Measurements from ENCODE around the gene ATP6V1F.

The ATP6V1F gene

DNA sequence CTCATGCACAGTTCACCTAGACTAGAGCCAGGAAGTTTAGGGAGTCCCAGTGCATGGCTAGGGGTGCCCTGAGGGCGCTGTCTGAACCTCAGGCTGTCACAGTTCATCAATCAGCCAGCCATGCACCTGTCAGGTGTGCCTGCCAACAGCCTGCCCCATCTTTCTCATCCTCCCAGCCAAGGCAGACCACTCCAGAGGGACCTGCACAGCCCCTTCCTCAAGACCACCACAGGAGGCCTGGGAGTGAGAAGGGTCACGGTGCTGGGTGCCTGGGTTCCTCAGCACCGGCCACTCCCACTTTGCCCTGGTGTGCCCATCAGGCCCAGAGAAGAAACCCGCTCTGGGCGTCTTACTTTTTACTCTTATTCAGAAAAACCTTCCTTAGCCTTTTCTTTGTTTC, 8.4 kb downstream of the ATP6V1F start:
- no peaks in the 10 kb centered on the region for H3K4me1 ChIP-seq (ENCODE audit: control insufficient read depth, insufficient read depth, low read length)
- DNase-seq (ENCODE audit: low read depth, low spot score) = no peak
- no peak overlapping the region for H3K4me3 ChIP-seq (ENCODE audit: low read length)
- H3K36me3 ChIP-seq (ENCODE audit: control insufficient read depth, insufficient read depth, low read length) = 0 out of 2 replicates have a peak, but pooled peaks cover 2% of the 10 kb centered on the region
- no peak overlapping the region for H3K27ac ChIP-seq (ENCODE audit: low read length)
- H3K9me3 ChIP-seq (ENCODE audit: control insufficient read depth, insufficient read depth, low read length) = no peaks in the 10 kb centered on the region
- peaks cover 18% of the 10 kb centered on the region for H3K27me3 ChIP-seq (ENCODE audit: control insufficient read depth, insufficient read depth, low read length)
- WGBS (ENCODE audit: insufficient coverage, insufficient read length) = no CpG with 5 or more reads among the region's 5 CpGs

DNA sequence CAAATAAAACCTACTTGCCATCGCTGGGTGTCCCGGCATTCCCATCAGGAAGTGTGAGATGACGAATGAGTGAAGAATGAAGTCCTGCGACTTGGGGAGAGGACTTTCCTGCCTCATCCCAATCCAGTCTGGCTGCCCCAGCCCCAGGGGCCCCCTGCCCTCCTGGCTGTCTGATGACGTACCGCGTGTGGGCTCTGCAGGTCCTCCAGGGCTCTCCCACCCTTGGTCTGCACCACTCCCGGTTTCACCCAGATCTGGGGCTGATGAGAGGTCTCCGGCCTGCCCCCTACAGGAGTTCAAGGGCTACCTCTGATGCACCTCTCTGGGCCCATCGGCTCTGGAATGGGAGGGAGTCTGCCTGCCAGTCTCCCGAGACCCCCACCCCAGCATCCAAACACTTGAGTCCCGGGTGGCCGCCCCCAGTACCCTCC, 9.8 kb downstream of the ATP6V1F start:
- H3K9me3 ChIP-seq (ENCODE audit: control insufficient read depth, insufficient read depth, low read length) = no peaks in the 10 kb centered on the region
- peaks cover 18% of the 10 kb centered on the region for H3K27me3 ChIP-seq (ENCODE audit: control insufficient read depth, insufficient read depth, low read length)
- DNase-seq (ENCODE audit: low read depth, low spot score) = no peak
- no peaks in the 10 kb centered on the region for H3K36me3 ChIP-seq (ENCODE audit: control insufficient read depth, insufficient read depth, low read length)
- no CpG with 5 or more reads among the region's 13 CpGs for WGBS (ENCODE audit: insufficient coverage, insufficient read length)
- H3K27ac ChIP-seq (ENCODE audit: low read length) = no peak overlapping the region
- H3K4me1 ChIP-seq (ENCODE audit: control insufficient read depth, insufficient read depth, low read length) = no peaks in the 10 kb centered on the region
- H3K4me3 ChIP-seq (ENCODE audit: low read length) = no peak overlapping the region

DNA sequence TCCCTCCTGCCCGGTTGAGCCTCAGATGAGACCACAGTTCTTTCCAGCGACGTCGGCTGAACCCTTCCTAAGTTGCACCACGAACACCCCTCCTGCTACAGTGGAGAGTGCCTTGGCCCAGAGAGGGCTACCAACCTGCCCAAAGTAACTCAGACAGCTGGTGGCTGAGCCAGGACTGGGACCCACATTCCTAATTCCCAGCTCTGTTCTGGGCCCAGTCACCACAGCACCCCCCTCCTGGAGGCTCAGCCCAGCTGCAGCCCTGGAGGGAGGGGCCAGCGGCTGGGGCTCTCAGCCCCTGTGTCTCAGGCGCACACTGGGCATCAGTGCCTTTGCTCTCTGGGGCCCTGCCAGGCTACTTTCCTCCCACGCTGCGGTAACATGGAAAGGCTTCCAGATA, 10.6 kb downstream of the ATP6V1F start:
- DNase-seq (ENCODE audit: low read depth, low spot score) = no peak
- Histone ChIP-seq H3K4me3 (ENCODE audit: low read length) (no peak overlapping the region), H3K9me3 (ENCODE audit: control insufficient read depth, insufficient read depth, low read length) (no peaks in the 10 kb centered on the region), H3K27me3 (ENCODE audit: control insufficient read depth, insufficient read depth, low read length) (peaks cover 15% of the 10 kb centered on the region), H3K36me3 (ENCODE audit: control insufficient read depth, insufficient read depth, low read length) (no peaks in the 10 kb centered on the region), H3K27ac (ENCODE audit: low read length) (no peak overlapping the region), H3K4me1 (ENCODE audit: control insufficient read depth, insufficient read depth, low read length) (no peaks in the 10 kb centered on the region)
- no CpG with 5 or more reads among the region's 9 CpGs for WGBS (ENCODE audit: insufficient coverage, insufficient read length)

DNA sequence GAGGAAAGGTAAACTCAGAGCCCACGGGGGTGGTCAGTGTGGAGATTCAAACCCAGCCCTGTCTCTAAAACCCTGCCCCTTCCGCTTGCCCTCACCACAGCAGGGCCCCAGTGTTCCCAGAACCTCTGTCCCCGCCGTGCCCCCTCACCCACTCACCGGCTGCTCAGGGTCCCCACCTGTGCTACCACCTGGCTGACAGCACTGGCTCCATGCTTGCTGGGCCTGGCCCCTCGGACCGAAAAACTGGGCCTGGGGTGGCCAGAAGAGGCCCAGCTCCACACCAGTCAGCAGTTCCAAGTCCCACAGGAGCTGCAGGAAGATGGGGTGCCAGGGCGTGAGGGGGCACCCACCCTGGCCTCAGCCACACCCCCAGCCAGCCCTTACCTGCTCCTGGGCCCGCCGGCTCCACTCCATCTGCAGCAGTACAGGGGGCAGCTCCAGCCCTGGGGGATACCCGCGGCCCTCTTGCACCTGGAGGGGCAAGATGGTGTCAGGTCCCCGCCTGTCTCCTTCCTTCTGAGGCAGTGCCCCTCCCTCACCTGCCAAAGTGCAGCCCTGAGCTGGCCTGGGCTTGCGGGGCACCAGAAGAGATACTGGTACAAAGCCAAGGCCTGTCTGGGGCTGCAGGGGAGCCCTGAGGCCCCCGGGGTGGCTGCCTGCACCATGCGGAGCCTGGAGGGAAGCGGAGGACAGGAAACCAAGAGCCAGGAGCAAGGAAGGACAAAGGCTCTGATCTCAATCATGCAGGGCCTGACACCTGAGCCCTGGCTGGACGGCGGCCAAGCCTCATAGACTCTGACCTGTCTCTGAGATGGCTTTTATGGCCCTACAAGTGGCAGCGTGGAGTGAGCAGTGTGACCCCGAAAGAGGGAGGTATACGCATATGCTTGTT, 11.7 kb downstream of the ATP6V1F start:
- no peak overlapping the region for H3K27ac ChIP-seq (ENCODE audit: low read length)
- WGBS (ENCODE audit: insufficient coverage, insufficient read length) = no CpG with 5 or more reads among the region's 22 CpGs
- H3K36me3 ChIP-seq (ENCODE audit: control insufficient read depth, insufficient read depth, low read length) = no peaks in the 10 kb centered on the region
- DNase-seq (ENCODE audit: low read depth, low spot score) = no peak
- no peaks in the 10 kb centered on the region for H3K9me3 ChIP-seq (ENCODE audit: control insufficient read depth, insufficient read depth, low read length)
- no peak overlapping the region for H3K4me3 ChIP-seq (ENCODE audit: low read length)
- peaks cover 9% of the 10 kb centered on the region; the same call in 1 of the 2 replicates for H3K27me3 ChIP-seq (ENCODE audit: control insufficient read depth, insufficient read depth, low read length)
- H3K4me1 ChIP-seq (ENCODE audit: control insufficient read depth, insufficient read depth, low read length) = no peaks in the 10 kb centered on the region

DNA sequence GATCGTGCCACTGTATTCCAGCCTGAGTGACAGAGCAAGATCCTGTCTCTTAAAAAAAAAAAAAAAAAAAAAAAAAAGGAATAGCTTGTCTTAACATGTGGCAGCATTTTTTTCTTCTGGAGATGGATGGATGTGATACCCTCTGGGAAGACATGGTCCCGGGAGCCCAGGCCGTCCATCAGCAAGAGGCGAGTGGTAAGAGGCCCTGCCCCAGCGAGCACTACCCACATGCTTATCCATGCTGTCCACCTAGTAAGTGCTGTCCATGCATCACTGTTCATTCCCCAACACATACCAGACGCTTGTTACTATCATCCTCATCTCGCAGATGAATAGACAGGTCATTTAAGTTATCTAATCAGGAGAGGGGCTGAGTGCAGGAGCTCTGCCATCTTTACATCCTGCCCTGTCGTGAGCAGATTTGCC, 12.9 kb downstream of the ATP6V1F start:
- Histone ChIP-seq H3K4me3 (ENCODE audit: low read length) (no peak overlapping the region), H3K4me1 (ENCODE audit: control insufficient read depth, insufficient read depth, low read length) (peaks cover 6% of the 10 kb centered on the region; the same call in 1 of the 2 replicates), H3K36me3 (ENCODE audit: control insufficient read depth, insufficient read depth, low read length) (no peaks in the 10 kb centered on the region), H3K9me3 (ENCODE audit: control insufficient read depth, insufficient read depth, low read length) (no peaks in the 10 kb centered on the region), H3K27ac (ENCODE audit: low read length) (no peak overlapping the region), H3K27me3 (ENCODE audit: control insufficient read depth, insufficient read depth, low read length) (peaks cover 2% of the 10 kb centered on the region; the same call in 1 of the 2 replicates)
- WGBS (ENCODE audit: insufficient coverage, insufficient read length) = no CpG with 5 or more reads among the region's 8 CpGs
- no peak for DNase-seq (ENCODE audit: low read depth, low spot score)

DNA sequence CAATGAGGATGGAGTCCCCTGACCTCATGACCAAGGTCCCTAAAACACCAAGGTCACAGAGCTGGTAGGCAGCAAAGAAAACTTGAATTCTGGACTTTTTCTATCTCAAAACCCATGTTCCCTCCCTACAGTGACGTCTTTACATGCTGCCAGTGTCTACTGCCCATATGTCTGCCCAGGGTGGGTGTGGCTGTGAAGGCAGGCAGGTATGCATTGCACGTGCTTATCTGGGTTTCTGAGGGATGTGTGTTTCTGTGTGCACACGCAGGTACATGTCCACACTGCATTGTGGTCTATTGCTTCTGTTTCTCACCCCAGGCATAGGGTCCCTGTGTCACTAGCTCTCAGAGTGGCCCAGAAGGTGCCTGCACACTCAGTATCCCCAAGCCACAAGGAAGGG, 13.5 kb downstream of the ATP6V1F start:
- H3K27ac ChIP-seq (ENCODE audit: low read length) = no peak overlapping the region
- no peak for DNase-seq (ENCODE audit: low read depth, low spot score)
- no peaks in the 10 kb centered on the region for H3K36me3 ChIP-seq (ENCODE audit: control insufficient read depth, insufficient read depth, low read length)
- WGBS (ENCODE audit: insufficient coverage, insufficient read length) = no CpG with 5 or more reads among the region's 3 CpGs
- H3K4me1 ChIP-seq (ENCODE audit: control insufficient read depth, insufficient read depth, low read length) = peaks cover 6% of the 10 kb centered on the region; the same call in 1 of the 2 replicates
- no peaks in the 10 kb centered on the region for H3K27me3 ChIP-seq (ENCODE audit: control insufficient read depth, insufficient read depth, low read length)
- H3K4me3 ChIP-seq (ENCODE audit: low read length) = no peak overlapping the region
- H3K9me3 ChIP-seq (ENCODE audit: control insufficient read depth, insufficient read depth, low read length) = no peaks in the 10 kb centered on the region

DNA sequence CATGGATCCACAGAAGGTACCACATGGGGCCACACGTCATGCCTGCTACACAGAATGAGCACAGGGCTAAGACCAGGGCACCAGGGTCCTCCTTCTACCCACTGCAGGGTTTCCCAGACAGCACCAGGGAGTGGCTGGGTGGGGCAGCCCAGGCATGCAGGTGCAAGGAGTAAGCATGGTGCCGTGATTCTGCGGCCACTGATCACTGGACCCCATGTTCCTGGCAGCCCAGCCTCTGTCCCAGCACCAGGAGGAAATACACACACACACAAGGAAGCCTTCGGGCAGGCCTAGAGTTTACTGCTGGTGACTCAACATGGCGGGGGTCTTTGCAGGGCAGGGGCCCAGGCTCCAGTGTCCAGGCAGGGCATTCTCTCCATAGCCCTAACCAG, 13.9 kb downstream of the ATP6V1F start:
- WGBS (ENCODE audit: insufficient coverage, insufficient read length) = no CpG with 5 or more reads among the region's 5 CpGs
- Histone ChIP-seq H3K4me3 (ENCODE audit: low read length) (no peak overlapping the region), H3K4me1 (ENCODE audit: control insufficient read depth, insufficient read depth, low read length) (peaks cover 6% of the 10 kb centered on the region; the same call in 1 of the 2 replicates), H3K36me3 (ENCODE audit: control insufficient read depth, insufficient read depth, low read length) (no peaks in the 10 kb centered on the region), H3K27me3 (ENCODE audit: control insufficient read depth, insufficient read depth, low read length) (no peaks in the 10 kb centered on the region), H3K9me3 (ENCODE audit: control insufficient read depth, insufficient read depth, low read length) (no peaks in the 10 kb centered on the region), H3K27ac (ENCODE audit: low read length) (no peak overlapping the region)
- DNase-seq (ENCODE audit: low read depth, low spot score) = no peak

DNA sequence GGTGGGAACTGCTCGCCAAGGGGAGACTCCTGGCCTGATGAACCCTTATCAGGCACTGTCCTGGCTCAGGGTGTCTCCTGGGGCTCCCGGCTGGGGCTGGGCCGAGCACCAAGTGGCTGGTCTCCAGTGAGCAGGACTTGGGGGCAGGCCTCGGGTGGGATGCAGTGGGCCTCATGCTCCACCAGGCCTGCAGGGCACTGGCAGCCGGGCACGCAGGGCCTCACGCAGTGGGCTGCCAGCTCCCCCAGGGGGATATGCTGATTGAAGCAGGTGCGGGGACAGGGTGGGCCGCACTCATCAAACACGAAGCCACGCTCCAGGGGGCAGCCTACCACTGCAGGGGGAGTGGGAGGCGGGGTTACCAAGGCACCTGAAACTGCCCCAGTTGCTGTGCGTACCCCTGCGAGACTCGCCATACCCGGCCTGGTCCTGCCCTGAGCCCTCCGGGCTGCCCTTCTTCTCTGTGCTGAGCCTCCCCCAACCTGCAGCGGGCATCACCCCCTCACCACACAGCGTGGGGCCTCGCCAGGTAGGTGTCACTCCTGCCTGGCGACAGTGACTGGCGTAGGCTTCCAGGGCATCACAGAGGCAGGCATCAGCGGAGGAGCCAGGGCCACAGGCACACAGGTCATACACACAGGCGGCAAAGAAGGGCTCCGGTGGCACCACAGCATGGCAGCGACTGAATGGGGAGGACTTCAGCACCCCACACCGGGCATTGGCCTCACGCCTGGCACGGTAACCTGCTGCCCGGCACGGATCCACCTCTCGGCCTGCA, 14.5 kb downstream of the ATP6V1F start:
- no peak overlapping the region for H3K4me3 ChIP-seq (ENCODE audit: low read length)
- no CpG with 5 or more reads among the region's 32 CpGs for WGBS (ENCODE audit: insufficient coverage, insufficient read length)
- no peak overlapping the region for H3K27ac ChIP-seq (ENCODE audit: low read length)
- no peak for DNase-seq (ENCODE audit: low read depth, low spot score)
- H3K36me3 ChIP-seq (ENCODE audit: control insufficient read depth, insufficient read depth, low read length) = no peaks in the 10 kb centered on the region
- H3K27me3 ChIP-seq (ENCODE audit: control insufficient read depth, insufficient read depth, low read length) = no peaks in the 10 kb centered on the region
- H3K4me1 ChIP-seq (ENCODE audit: control insufficient read depth, insufficient read depth, low read length) = peaks cover 6% of the 10 kb centered on the region; the same call in 1 of the 2 replicates
- H3K9me3 ChIP-seq (ENCODE audit: control insufficient read depth, insufficient read depth, low read length) = no peaks in the 10 kb centered on the region

DNA sequence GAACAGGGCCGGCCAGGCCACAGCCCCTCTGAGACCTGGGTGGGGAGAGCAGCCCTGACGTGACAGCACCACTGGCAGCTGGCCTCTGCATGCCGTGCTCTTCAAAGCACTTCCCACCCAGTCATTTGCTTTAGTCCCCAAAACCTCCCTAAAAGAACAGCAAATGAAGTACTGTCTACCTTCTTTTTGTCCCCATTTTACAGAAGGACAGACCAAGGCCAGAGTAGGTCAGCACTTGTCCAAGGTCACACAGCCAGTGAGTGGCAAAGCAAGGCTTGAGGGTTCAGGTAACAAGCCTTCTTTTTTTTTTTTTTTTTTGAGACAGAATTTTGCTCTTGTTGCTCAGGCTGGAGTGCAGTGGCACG, 15.1 kb downstream of the ATP6V1F start:
- no peak overlapping the region for H3K27ac ChIP-seq (ENCODE audit: low read length)

DNA sequence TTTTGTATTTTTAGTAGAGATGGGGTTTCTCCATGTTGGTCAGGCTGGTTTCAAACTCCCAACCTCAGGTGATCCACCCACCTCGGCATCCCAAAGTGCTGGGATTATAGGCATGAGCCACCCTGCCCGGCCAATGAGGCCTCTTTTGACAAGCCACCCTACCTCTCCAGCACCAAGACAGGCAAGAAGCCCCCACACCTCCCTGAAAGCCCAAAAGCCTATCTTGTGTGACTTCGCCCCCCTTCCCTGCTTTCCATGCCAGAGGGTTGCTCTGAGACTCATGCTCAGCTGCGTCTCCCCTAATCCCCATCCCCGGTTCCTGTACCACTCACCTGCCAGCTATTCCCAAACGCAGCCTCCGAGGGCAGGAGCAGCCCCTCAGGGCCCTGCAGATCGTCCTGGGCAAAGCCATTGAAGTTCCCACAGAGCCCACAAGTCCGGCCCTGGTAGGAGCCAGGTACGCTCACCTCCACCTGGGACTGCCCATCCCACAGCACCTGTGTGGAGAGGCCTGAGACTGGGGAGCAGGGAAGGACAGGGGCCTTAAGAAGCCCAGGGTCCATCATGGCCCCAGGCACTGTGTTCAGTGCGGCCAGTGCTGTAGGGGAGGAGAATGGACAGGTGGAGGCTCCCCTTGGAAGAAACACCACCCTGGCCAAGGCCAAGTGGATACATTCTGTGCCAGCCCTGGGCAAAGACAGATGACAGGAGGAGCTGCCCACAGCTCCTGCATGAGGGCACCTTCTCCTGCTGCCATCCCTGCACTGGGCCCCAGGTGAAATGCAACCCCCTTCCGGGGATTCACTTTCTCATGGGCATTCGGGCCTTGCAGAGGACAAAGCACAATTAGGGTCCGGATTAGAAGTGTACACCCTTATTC, 15.8 kb downstream of the ATP6V1F start:
- no peaks in the 10 kb centered on the region for H3K36me3 ChIP-seq (ENCODE audit: control insufficient read depth, insufficient read depth, low read length)
- H3K27ac ChIP-seq (ENCODE audit: low read length) = no peak overlapping the region
- H3K4me3 ChIP-seq (ENCODE audit: low read length) = no peak overlapping the region
- no peaks in the 10 kb centered on the region for H3K9me3 ChIP-seq (ENCODE audit: control insufficient read depth, insufficient read depth, low read length)
- no peak for DNase-seq (ENCODE audit: low read depth, low spot score)
- WGBS (ENCODE audit: insufficient coverage, insufficient read length) = no CpG with 5 or more reads among the region's 14 CpGs
- H3K27me3 ChIP-seq (ENCODE audit: control insufficient read depth, insufficient read depth, low read length) = no peaks in the 10 kb centered on the region
- H3K4me1 ChIP-seq (ENCODE audit: control insufficient read depth, insufficient read depth, low read length) = peaks cover 6% of the 10 kb centered on the region; the same call in 1 of the 2 replicates

More for the DNA sequence above, 15.1 kb downstream of the ATP6V1F start:
- Histone ChIP-seq H3K9me3 (ENCODE audit: control insufficient read depth, insufficient read depth, low read length) (no peaks in the 10 kb centered on the region), H3K27me3 (ENCODE audit: control insufficient read depth, insufficient read depth, low read length) (no peaks in the 10 kb centered on the region), H3K4me1 (ENCODE audit: control insufficient read depth, insufficient read depth, low read length) (peaks cover 6% of the 10 kb centered on the region; the same call in 1 of the 2 replicates), H3K4me3 (ENCODE audit: low read length) (no peak overlapping the region), H3K36me3 (ENCODE audit: control insufficient read depth, insufficient read depth, low read length) (no peaks in the 10 kb centered on the region)
- no CpG with 5 or more reads among the region's 4 CpGs for WGBS (ENCODE audit: insufficient coverage, insufficient read length)
- DNase-seq (ENCODE audit: low read depth, low spot score) = no peak
